Type B pancreatic cell (in vitro differentiated cells): Measurements from ENCODE around the gene SHANK1. TPM values are rescaled to one million over a fixed set of nuclear protein-coding genes. Genes with fewer than 3 reads are reported as not detected.

Source experiments
- DNase-seq: peaks from one replicate; pipeline ENCODE4 v3.0.0; 2021; ENCODE audit warnings: mixed read lengths; ENCODE audit not compliant: unreplicated experiment; ENCODE audit errors: extremely low spot score
- H3K27ac Mint-ChIP-seq: 2 replicates; pipeline ENCODE4 v1.8.0; 2021; ENCODE audit warnings: mild to moderate bottlenecking, mixed read lengths
- H3K27me3 Mint-ChIP-seq: 2 replicates; pipeline ENCODE4 v1.8.0; 2021; ENCODE audit warnings: mixed read lengths
- H3K36me3 Mint-ChIP-seq: 2 replicates; pipeline ENCODE4 v1.8.0; 2021; ENCODE audit warnings: mixed read lengths
- H3K4me1 Mint-ChIP-seq: one replicate; pipeline ENCODE4 v1.8.0; 2021; ENCODE audit warnings: mixed read lengths; ENCODE audit not compliant: unreplicated experiment
- H3K4me3 Mint-ChIP-seq: 2 replicates; pipeline ENCODE4 v1.8.0; 2021; ENCODE audit warnings: mild to moderate bottlenecking, mixed read lengths
- H3K9me3 Mint-ChIP-seq: 2 replicates; pipeline ENCODE4 v1.8.0; 2021; ENCODE audit warnings: mixed read lengths
- total RNA-seq: library from RNA; stranded (reverse); gene quantifications from 2 replicates; pipeline ENCODE4 v1.2.1, GENCODE V29; 2021; ENCODE audit warnings: low replicate concordance
- TF ChIP-seq, protein P1 (sequence below): fragments of 200-600 bp; sonication (generic); conservative IDR thresholded peaks from 2 replicates; pipeline ENCODE4 v1.5.0; 2021; ENCODE audit warnings: antibody characterized with exemption, mild to moderate bottlenecking

SHANK1 gene
- total RNA-seq, 1 donor from 2014 or later: 7.8 TPM

DNA sequence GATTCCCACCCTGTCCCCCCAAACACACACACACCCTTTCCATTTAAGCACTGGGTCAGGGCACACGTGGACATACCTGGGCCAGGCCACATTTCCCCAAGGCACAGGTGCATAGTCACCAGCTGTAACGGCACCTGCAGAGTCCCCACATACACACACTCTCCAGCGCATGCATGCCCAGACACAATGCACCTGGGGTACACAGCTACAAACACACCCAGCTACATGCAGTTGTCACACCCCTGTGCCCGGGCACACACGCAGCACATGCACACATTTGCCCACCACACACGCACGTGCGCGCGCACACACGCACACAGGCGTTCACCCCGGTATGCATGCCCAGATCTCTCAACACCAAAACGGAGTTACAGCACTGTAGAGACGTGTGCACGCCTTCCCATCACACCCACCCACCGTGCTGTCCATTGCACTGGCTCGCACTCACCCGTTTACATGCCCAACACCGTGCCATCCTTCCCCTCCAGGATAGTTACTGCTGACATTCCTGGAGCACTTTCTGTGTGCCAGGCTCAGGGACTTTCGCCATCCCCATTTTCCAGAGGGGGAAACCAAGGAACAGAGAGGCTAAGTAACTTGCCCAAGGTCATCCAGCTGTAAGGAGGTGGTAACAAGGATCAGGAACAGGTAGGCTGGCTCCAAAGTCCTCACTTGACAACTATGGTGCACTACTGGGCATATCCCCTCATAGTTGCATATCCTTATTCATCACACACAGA is 749 bp upstream of the SHANK1 start:
- H3K4me3 Mint-ChIP-seq: peak overlapping the region; percentile 75
- peak overlapping the region; percentile 25 for H3K27ac Mint-ChIP-seq
- H3K27me3 Mint-ChIP-seq: peaks cover 61% of the 10 kb centered on the region
- H3K36me3 Mint-ChIP-seq: no peaks in the 10 kb centered on the region
- TF ChIP-seq, protein P1, sequence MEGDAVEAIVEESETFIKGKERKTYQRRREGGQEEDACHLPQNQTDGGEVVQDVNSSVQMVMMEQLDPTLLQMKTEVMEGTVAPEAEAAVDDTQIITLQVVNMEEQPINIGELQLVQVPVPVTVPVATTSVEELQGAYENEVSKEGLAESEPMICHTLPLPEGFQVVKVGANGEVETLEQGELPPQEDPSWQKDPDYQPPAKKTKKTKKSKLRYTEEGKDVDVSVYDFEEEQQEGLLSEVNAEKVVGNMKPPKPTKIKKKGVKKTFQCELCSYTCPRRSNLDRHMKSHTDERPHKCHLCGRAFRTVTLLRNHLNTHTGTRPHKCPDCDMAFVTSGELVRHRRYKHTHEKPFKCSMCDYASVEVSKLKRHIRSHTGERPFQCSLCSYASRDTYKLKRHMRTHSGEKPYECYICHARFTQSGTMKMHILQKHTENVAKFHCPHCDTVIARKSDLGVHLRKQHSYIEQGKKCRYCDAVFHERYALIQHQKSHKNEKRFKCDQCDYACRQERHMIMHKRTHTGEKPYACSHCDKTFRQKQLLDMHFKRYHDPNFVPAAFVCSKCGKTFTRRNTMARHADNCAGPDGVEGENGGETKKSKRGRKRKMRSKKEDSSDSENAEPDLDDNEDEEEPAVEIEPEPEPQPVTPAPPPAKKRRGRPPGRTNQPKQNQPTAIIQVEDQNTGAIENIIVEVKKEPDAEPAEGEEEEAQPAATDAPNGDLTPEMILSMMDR: no peak
- H3K9me3 Mint-ChIP-seq: no peaks in the 10 kb centered on the region
- H3K4me1 Mint-ChIP-seq: peaks cover 28% of the 10 kb centered on the region
- no peak for DNase-seq

- Mint-ChIP-seq H3K36me3 (no peaks in the 10 kb centered on the region), H3K4me1 (peaks cover 28% of the 10 kb centered on the region), H3K27me3 (peaks cover 71% of the 10 kb centered on the region), H3K9me3 (no peaks in the 10 kb centered on the region), H3K27ac (no peak overlapping the region), H3K4me3 (no peak overlapping the region)
- TF ChIP-seq, protein P1: no peak
- DNase-seq: no peak
These were observed 525 bp downstream of the SHANK1 start for GRCh38 chr19:50719119-50719435.

- H3K27ac Mint-ChIP-seq: no peak overlapping the region
- H3K36me3 Mint-ChIP-seq: no peaks in the 10 kb centered on the region
- H3K4me3 Mint-ChIP-seq: peak overlapping the region; percentile 71
- H3K4me1 Mint-ChIP-seq: peaks cover 28% of the 10 kb centered on the region
- peaks cover 68% of the 10 kb centered on the region for H3K27me3 Mint-ChIP-seq
- H3K9me3 Mint-ChIP-seq: no peaks in the 10 kb centered on the region
- TF ChIP-seq, protein P1: no peak
- DNase-seq: no peak
These were observed 1.1 kb downstream of the SHANK1 start for GRCh38 chr19:50718255-50719118.

DNA sequence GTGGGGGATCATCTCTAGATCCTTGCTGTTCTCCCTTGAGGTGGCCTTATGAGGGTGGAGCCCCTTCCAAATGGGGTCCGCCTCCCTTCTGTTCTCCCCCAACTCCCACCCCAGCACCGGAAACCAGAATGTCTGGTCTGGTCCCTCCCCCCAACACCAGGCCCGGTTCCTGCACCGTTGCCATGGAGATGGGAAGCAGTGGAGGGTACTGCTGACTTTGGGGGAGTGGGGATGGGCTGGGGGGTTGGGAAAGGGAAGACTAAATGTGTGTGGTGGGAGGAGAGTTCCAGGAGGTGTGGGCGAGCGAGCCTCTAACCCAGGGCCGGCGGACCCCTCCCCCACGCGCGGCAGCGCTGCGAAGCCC is 1.7 kb downstream of the SHANK1 start:
- no peak for DNase-seq
- Mint-ChIP-seq H3K27ac (no peak overlapping the region), H3K4me1 (peaks cover 24% of the 10 kb centered on the region), H3K9me3 (no peaks in the 10 kb centered on the region), H3K27me3 (peaks cover 68% of the 10 kb centered on the region), H3K4me3 (peak overlapping the region; percentile 74), H3K36me3 (no peaks in the 10 kb centered on the region)
- TF ChIP-seq, protein P1: no peak

DNA sequence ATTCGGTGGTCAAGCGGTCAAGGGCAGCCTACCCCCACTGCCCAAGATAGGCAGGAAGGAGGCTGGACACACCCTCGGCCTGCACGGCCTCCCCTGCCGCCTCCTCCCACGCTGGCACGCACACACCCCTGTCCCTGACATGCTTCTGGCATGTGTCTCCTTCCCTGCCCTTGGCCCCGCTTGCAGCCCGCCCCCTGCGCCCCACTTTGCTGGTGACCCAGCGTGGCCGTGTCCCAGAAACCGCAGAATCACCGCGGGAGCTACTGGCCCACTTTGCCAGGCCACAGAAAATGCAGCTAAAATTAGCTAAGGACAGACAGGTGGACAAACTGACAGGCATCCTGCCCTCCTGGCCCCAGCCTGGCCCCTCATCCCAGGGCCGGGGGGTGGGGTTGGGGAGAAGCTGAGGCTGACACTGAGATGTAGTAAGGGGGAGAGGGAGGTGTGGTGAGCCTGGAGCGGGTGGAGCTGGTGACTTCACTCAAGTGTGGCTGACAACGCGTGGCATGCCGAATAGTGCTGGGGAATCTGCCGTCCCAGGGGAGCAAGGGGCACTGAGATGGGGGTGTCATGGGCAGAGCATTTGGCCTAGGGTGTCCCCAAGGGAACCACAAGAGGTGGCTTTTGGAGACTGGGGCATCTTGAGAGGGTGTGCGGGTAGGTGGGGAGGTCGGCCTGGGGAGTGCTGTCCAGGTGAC is 2.4 kb downstream of the SHANK1 start:
- peaks cover 66% of the 10 kb centered on the region for H3K27me3 Mint-ChIP-seq
- H3K36me3 Mint-ChIP-seq: no peaks in the 10 kb centered on the region
- H3K4me3 Mint-ChIP-seq: peak overlapping the region; percentile 74
- no peak for DNase-seq
- TF ChIP-seq, protein P1: no peak
- peaks cover 20% of the 10 kb centered on the region for H3K4me1 Mint-ChIP-seq
- H3K27ac Mint-ChIP-seq: peak overlapping the region; percentile 61
- no peaks in the 10 kb centered on the region for H3K9me3 Mint-ChIP-seq
